Progenitor cell of endocrine pancreas (in vitro differentiated cells): ENCODE data around the gene CSF2RB. TPM values are rescaled to one million over a fixed set of nuclear protein-coding genes. Genes with fewer than 3 reads are reported as not detected.

ENCODE experiments used
- DNase-seq: peaks from one replicate; pipeline ENCODE4 v3.0.0; 2021; ENCODE audit warnings: low spot score; ENCODE audit not compliant: unreplicated experiment
- H3K27ac Mint-ChIP-seq: 2 replicates; pipeline ENCODE4 v1.8.0; 2021; ENCODE audit warnings: mild to moderate bottlenecking, moderate library complexity, mixed read lengths
- H3K27me3 Mint-ChIP-seq: 2 replicates; pipeline ENCODE4 v1.8.0; 2021; ENCODE audit warnings: mixed read lengths
- H3K36me3 Mint-ChIP-seq: 2 replicates; pipeline ENCODE4 v1.8.0; 2022; ENCODE audit warnings: mixed read lengths; ENCODE audit not compliant: insufficient read depth
- H3K4me1 Mint-ChIP-seq: 2 replicates; pipeline ENCODE4 v1.8.0; 2021; ENCODE audit warnings: low read depth, mixed read lengths
- H3K4me3 Mint-ChIP-seq: 2 replicates; pipeline ENCODE4 v1.8.0; 2021; ENCODE audit warnings: low read depth, mild to moderate bottlenecking, moderate library complexity, mixed read lengths
- H3K9me3 Mint-ChIP-seq: 2 replicates; pipeline ENCODE4 v1.8.0; 2021; ENCODE audit warnings: low read depth, mixed read lengths
- CTCF ChIP-seq: fragments of 200-600 bp; sonication (generic); IDR thresholded peaks from one replicate; pipeline ENCODE4 v1.5.0; 2021; ENCODE audit warnings: antibody characterized with exemption, mild to moderate bottlenecking; ENCODE audit not compliant: unreplicated experiment
- total RNA-seq: library from RNA; stranded (reverse); gene quantifications from 2 replicates; pipeline ENCODE4 v1.2.1, GENCODE V29; 2021

The CSF2RB gene
- total RNA-seq, 1 donor from 2014 or later: not detected

- Mint-ChIP-seq H3K27ac (no peak overlapping the region), H3K4me1 (peaks cover 6% of the 10 kb centered on the region), H3K4me3 (no peak overlapping the region), H3K36me3 (no peaks in the 10 kb centered on the region), H3K27me3 (peaks cover 28% of the 10 kb centered on the region), H3K9me3 (peaks cover 11% of the 10 kb centered on the region)
- no peak for DNase-seq
- TF ChIP-seq CTCF: no peak
These were observed 31.8 kb upstream of the CSF2RB start for GRCh38 chr22:36881504-36882245.

GRCh38 chr22:36884349-36885158 is 28.9 kb upstream of the CSF2RB start:
- Mint-ChIP-seq H3K4me1 (peaks cover 6% of the 10 kb centered on the region), H3K4me3 (no peak overlapping the region), H3K9me3 (peaks cover 15% of the 10 kb centered on the region), H3K27ac (no peak overlapping the region), H3K36me3 (no peaks in the 10 kb centered on the region), H3K27me3 (peaks cover 3% of the 10 kb centered on the region)
- no peak for TF ChIP-seq CTCF
- DNase-seq: no peak

- DNase-seq: no peak
- H3K9me3 Mint-ChIP-seq: peaks cover 15% of the 10 kb centered on the region
These were observed 28.0 kb upstream of the CSF2RB start for GRCh38 chr22:36885474-36885873.

GRCh38 chr22:36886016-36886415 is 27.4 kb upstream of the CSF2RB start:
- peaks cover 15% of the 10 kb centered on the region for H3K9me3 Mint-ChIP-seq
- H3K27ac Mint-ChIP-seq: no peak overlapping the region
- TF ChIP-seq CTCF: no peak
- no peaks in the 10 kb centered on the region for H3K27me3 Mint-ChIP-seq
- DNase-seq: no peak
- H3K4me3 Mint-ChIP-seq: no peak overlapping the region
- H3K36me3 Mint-ChIP-seq: no peaks in the 10 kb centered on the region
- H3K4me1 Mint-ChIP-seq: peaks cover 6% of the 10 kb centered on the region

More at GRCh38 chr22:36885474-36885873, 28.0 kb upstream of the CSF2RB start:
- TF ChIP-seq CTCF: no peak
- Mint-ChIP-seq H3K4me3 (no peak overlapping the region), H3K36me3 (no peaks in the 10 kb centered on the region), H3K4me1 (peaks cover 6% of the 10 kb centered on the region), H3K27ac (no peak overlapping the region), H3K27me3 (no peaks in the 10 kb centered on the region)

- Mint-ChIP-seq H3K4me1 (peaks cover 6% of the 10 kb centered on the region), H3K9me3 (peaks cover 7% of the 10 kb centered on the region), H3K27me3 (peaks cover 5% of the 10 kb centered on the region), H3K27ac (no peak overlapping the region), H3K36me3 (no peaks in the 10 kb centered on the region), H3K4me3 (no peak overlapping the region)
- no peak for DNase-seq
- TF ChIP-seq CTCF: no peak
These were observed 26.3 kb upstream of the CSF2RB start for GRCh38 chr22:36887162-36887561.
